ENCODE results near the gene RNF144A. TPM values are rescaled to one million over a fixed set of nuclear protein-coding genes. Genes with fewer than 3 reads are reported as not detected.

The RNF144A gene
- total RNA-seq, 1 experiment from 2014 or later, result 10.6 TPM

DNA sequence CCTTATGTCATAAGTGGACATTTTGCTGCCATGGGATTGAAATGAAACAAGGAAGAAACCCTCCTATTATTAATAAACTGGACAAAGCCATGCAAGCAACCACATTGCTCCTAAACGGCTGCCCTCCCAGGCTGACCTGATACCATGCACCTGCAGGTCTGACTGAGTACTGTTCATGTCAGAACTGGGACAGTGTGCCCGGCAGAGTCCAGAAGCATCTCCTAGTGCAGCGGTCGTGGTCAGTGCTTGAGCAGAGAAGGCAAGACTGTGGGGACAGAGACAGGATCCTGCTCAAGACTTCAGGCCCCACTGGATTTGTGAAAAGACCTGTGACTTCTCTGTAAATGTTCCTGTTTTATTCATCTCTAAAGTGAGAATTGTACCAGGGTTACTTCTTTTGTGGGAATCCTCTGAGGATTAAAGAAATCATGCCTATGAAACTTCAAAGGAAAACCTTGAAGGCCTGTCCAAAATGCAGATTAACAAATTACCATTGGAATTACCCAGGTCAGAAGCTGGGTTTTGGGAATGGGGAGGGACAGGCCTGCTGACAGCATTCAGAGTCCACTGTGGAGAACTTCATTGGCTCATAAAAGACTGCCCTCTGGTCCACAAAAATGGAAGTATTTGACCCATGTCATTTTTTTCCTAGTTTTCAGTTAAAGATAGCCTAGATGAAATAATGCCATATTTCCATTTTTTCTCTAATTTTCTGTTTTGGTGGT is 13.9 kb downstream of the RNF144A start:
- Histone ChIP-seq H3K4ac (ENCODE audit: low read depth, low read length) (no peak overlapping the region), H3K79me2 (ENCODE audit: insufficient read depth, low read length) (no peaks in the 10 kb centered on the region), H3K56ac (ENCODE audit: insufficient read length, low read depth, low read length) (no peak overlapping the region), H2BK20ac (ENCODE audit: low read depth, low read length, poor library complexity, severe bottlenecking) (no peak overlapping the region), H3T11ph (ENCODE audit: low read length) (no peak overlapping the region), H4K20me1 (ENCODE audit: control insufficient read depth, insufficient read depth, insufficient read length) (no peaks in the 10 kb centered on the region), H3K27ac (ENCODE audit: insufficient read length, low read depth, low read length) (no peak overlapping the region), H3K9ac (ENCODE audit: extremely low read depth, insufficient read length, low read length) (no peak overlapping the region), H3K27me3 (ENCODE audit: insufficient read depth, low read length) (no peaks in the 10 kb centered on the region), H3K79me1 (ENCODE audit: insufficient read depth, low read depth, low read length, poor library complexity, severe bottlenecking) (no peaks in the 10 kb centered on the region), H3K14ac (ENCODE audit: insufficient read depth, low read length) (no peak overlapping the region), H3K4me1 (ENCODE audit: insufficient read depth, low read length) (0 out of 2 replicates have a peak, but pooled peaks cover 2% of the 10 kb centered on the region), H2AFZ (ENCODE audit: low read length) (no peak overlapping the region), H2BK120ac (ENCODE audit: low read depth, low read length, poor library complexity, severe bottlenecking) (no peak overlapping the region), H3K9me3 (ENCODE audit: control insufficient read depth, low read depth, low read length) (no peaks in the 10 kb centered on the region), H4K91ac (ENCODE audit: insufficient read length, low read depth, low read length) (no peak overlapping the region), H2BK12ac (ENCODE audit: insufficient read length, low read depth, low read length) (no peak overlapping the region), H2BK5ac (ENCODE audit: insufficient read length, low read length) (no peak overlapping the region), H3K4me2 (ENCODE audit: insufficient read depth, insufficient read length, low read length) (no peak overlapping the region), H4K8ac (replicated peaks; ENCODE audit: insufficient read length, low read depth, low read length) (no peak overlapping the region), H2AK5ac (ENCODE audit: insufficient read length, low read length) (no peak overlapping the region), H3K23me2 (ENCODE audit: insufficient read length, low read depth, low read length, poor library complexity, severe bottlenecking) (no peaks in the 10 kb centered on the region), H3K18ac (ENCODE audit: insufficient read length, low read depth, low read length) (no peak overlapping the region), H2BK15ac (ENCODE audit: low read depth, low read length) (no peak overlapping the region), H3K23ac (ENCODE audit: insufficient read length, low read depth, low read length) (no peak overlapping the region), H4K5ac (ENCODE audit: insufficient read length, low read depth, low read length) (no peak overlapping the region)
- H3K36me3 Mint-ChIP-seq (ENCODE audit: insufficient read depth in 1 of 3, low read depth in 3 of 3), result peaks cover 0 to 5% (median 5%) of the 10 kb centered on the region in 3 experiments; a peak in 6 of 7 replicates
- DNase-seq, result no peak
- H3K9me3 Mint-ChIP-seq, result peaks cover 0 to 5% of the 10 kb centered on the region in 2 experiments; a peak in 2 of 5 replicates
- H3K27me3 Mint-ChIP-seq (ENCODE audit: low read depth), result no peaks in the 10 kb centered on the region
- no peak for TF ChIP-seq CTCF (conservative IDR thresholded peaks at IDR 0.05)
- no peak overlapping the region for H3K4me3 Mint-ChIP-seq
- no CpG with 5 or more reads among the region's 4 CpGs for WGBS (ENCODE audit: extremely low coverage, insufficient read length, low lambda C conversion rate)
- no peak overlapping the region for H3K27ac Mint-ChIP-seq
- peaks cover 30 to 34% of the 10 kb centered on the region in 2 experiments for H3K4me1 Mint-ChIP-seq

Data from H9 (cell line).